ENCODE results near the gene ATG7. TPM values are rescaled to one million over a fixed set of nuclear protein-coding genes. Genes with fewer than 3 reads are reported as not detected.

Gene ATG7
- total RNA-seq, 1 donor from 2014 or later, result 53.5 TPM

GRCh38 chr3:11605398-11605797 is 333.2 kb downstream of the ATG7 start:
- Histone ChIP-seq H3K27ac (no peak overlapping the region), H3K4me1 (peaks cover 67% of the 10 kb centered on the region), H3K27me3 (no peaks in the 10 kb centered on the region), H3K4me2 (no peak overlapping the region), H3F3A (ENCODE audit: low read depth) (peaks cover 19% of the 10 kb centered on the region), H3K9me3 (ENCODE audit: low read depth) (no peaks in the 10 kb centered on the region), H3K9ac (no peak overlapping the region), H3K79me2 (ENCODE audit: low read depth) (peaks cover 90% of the 10 kb centered on the region), H4K20me1 (ENCODE audit: low read depth) (peaks cover 94% of the 10 kb centered on the region), H2AFZ (replicated peaks) (no peak overlapping the region), H3K36me3 (no peaks in the 10 kb centered on the region), H3K4me3 (no peak overlapping the region)
- Mint-ChIP-seq H3K9me3 (no peaks in the 10 kb centered on the region), H3K36me3 (peaks cover 24% of the 10 kb centered on the region), H3K4me3 (peak overlapping the region; percentile 22), H3K27ac (peak overlapping the region; percentile 47), H3K4me1 (peaks cover 91% of the 10 kb centered on the region), H3K27me3 (ENCODE audit: insufficient read depth, low read depth) (peaks cover 2% of the 10 kb centered on the region)
- TF ChIP-seq EZH2 (IDR thresholded peaks at IDR 0.05) (no peak), EZH2phosphoT487 (IDR thresholded peaks at IDR 0.05) (no peak), CTCF (IDR thresholded peaks at IDR 0.05) (no peak)
- no peak for DNase-seq (ENCODE audit: low spot score)

- H3F3A ChIP-seq (ENCODE audit: low read depth), result peaks cover 19% of the 10 kb centered on the region
- H3K79me2 ChIP-seq (ENCODE audit: low read depth), result peaks cover 96% of the 10 kb centered on the region
- no peak overlapping the region for H3K4me3 ChIP-seq
- no peak overlapping the region for H3K9ac ChIP-seq
- no peak for DNase-seq (ENCODE audit: low spot score)
- Mint-ChIP-seq H3K27me3 (ENCODE audit: insufficient read depth, low read depth) (peaks cover 2% of the 10 kb centered on the region), H3K4me3 (no peak overlapping the region), H3K4me1 (peaks cover 91% of the 10 kb centered on the region), H3K9me3 (no peaks in the 10 kb centered on the region), H3K27ac (no peak overlapping the region), H3K36me3 (peaks cover 24% of the 10 kb centered on the region)
- H3K27ac ChIP-seq, result no peak overlapping the region
- no peaks in the 10 kb centered on the region for H3K9me3 ChIP-seq (ENCODE audit: low read depth)
- H3K36me3 ChIP-seq, result no peaks in the 10 kb centered on the region
- TF ChIP-seq EZH2 (IDR thresholded peaks at IDR 0.05) (no peak), CTCF (IDR thresholded peaks at IDR 0.05) (no peak), EZH2phosphoT487 (IDR thresholded peaks at IDR 0.05) (no peak)
- peaks cover 67% of the 10 kb centered on the region for H3K4me1 ChIP-seq
- H3K27me3 ChIP-seq, result no peaks in the 10 kb centered on the region
- H3K4me2 ChIP-seq, result no peak overlapping the region
- no peak overlapping the region for H2AFZ ChIP-seq (replicated peaks)
- H4K20me1 ChIP-seq (ENCODE audit: low read depth), result peaks cover 94% of the 10 kb centered on the region
Observed at GRCh38 chr3:11606090-11606784, 334.0 kb downstream of the ATG7 start.

GRCh38 chr3:11606865-11607440 is 334.8 kb downstream of the ATG7 start:
- no peak for TF ChIP-seq CTCF (IDR thresholded peaks at IDR 0.05)
- TF ChIP-seq EZH2 (IDR thresholded peaks at IDR 0.05), result no peak
- H3K4me3 Mint-ChIP-seq, result no peak overlapping the region
- Histone ChIP-seq H3F3A (ENCODE audit: low read depth) (peaks cover 21% of the 10 kb centered on the region), H3K9ac (no peak overlapping the region), H3K4me3 (no peak overlapping the region), H2AFZ (replicated peaks) (no peak overlapping the region), H3K79me2 (ENCODE audit: low read depth) (peaks cover 96% of the 10 kb centered on the region), H3K4me2 (no peak overlapping the region), H3K4me1 (peaks cover 67% of the 10 kb centered on the region), H3K27me3 (no peaks in the 10 kb centered on the region), H3K27ac (no peak overlapping the region), H3K36me3 (no peaks in the 10 kb centered on the region), H3K9me3 (ENCODE audit: low read depth) (no peaks in the 10 kb centered on the region), H4K20me1 (ENCODE audit: low read depth) (peaks cover 94% of the 10 kb centered on the region)
- H3K27ac Mint-ChIP-seq, result no peak overlapping the region
- H3K4me1 Mint-ChIP-seq, result peaks cover 91% of the 10 kb centered on the region
- peaks cover 24% of the 10 kb centered on the region for H3K36me3 Mint-ChIP-seq
- peaks cover 2% of the 10 kb centered on the region for H3K27me3 Mint-ChIP-seq (ENCODE audit: insufficient read depth, low read depth)
- DNase-seq (ENCODE audit: low spot score), result no peak
- H3K9me3 Mint-ChIP-seq, result no peaks in the 10 kb centered on the region

Small RNA genes within 50 kb of the gene (small RNA-seq; reads per million reads assigned to genes)
- gene AC022001.1, result not detected
- gene AC026185.1, result not detected
- not detected for gene AC083855.1

Other genes starting within 250 kb of the ATG7 start
- gene HRH1, start 117.9 kb upstream of the ATG7 start, total RNA-seq (ENCODE audit: low replicate concordance), result 0.09 and 0.19 TPM in 2 replicates

All from neural progenitor cell (in vitro differentiated cells).